ENCODE data around the gene PTPRN2. TPM values are rescaled to one million over a fixed set of nuclear protein-coding genes. Genes with fewer than 3 reads are reported as not detected.

PTPRN2 gene
- total RNA-seq, 2 experiments from 2014 or later = 0.70 TPM; not detected in 1

DNA sequence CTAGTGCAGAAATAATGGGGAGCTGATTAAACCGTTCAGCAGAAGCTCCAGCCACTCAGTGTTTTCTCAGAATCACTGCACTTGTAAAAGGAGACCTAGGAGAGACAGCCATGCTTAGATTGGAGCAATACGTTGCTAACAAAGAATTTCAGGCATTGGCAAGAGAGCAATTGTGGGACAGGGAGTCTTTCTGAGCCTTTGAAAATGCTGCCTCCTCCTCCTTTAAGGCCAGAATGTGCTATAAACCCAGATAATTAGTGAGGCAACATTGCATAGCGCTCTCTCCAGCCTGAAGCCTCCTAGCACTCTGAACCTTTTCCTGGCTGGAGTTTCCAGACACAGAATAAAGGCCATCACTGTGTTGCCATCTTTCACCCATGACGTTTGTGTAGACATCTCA lies 18.5 kb upstream of the PTPRN2 start:
- H3K36me3 ChIP-seq (ENCODE audit: insufficient read depth, low read length) = peaks cover 29% of the 10 kb centered on the region; the same call in 1 of the 2 replicates
- intact Hi-C loops (cut with micrococcal nuclease; ENCODE audit: unreplicated experiment) = no loop called here
- H4K20me1 ChIP-seq (ENCODE audit: insufficient read depth, low read length) = no peaks in the 10 kb centered on the region
- H3K9me3 ChIP-seq (ENCODE audit: low read length) = no peaks in the 10 kb centered on the region
- no peak overlapping the region for H3K4me3 ChIP-seq (ENCODE audit: low read depth, low read length, poor library complexity, severe bottlenecking)
- no peak overlapping the region for H2AFZ ChIP-seq (ENCODE audit: low read length)
- ChIA-PET POLR2A (interaction anchor here (1.5 kb wide), 1 partner anchor 10 kb away, joined by 3 read pairs; no protein-coding TSS in a partner anchor), CTCF (ENCODE audit: unreplicated experiment) (no interaction called here)
- H3K9me2 ChIP-seq (ENCODE audit: insufficient read depth, low read length) = no peaks in the 10 kb centered on the region
- TF ChIP-seq EZH2phosphoT487 (IDR thresholded peaks at IDR 0.05; ENCODE audit: borderline replicate concordance, low read depth, low read length) = no peak
- TF ChIP-seq, protein P1, sequence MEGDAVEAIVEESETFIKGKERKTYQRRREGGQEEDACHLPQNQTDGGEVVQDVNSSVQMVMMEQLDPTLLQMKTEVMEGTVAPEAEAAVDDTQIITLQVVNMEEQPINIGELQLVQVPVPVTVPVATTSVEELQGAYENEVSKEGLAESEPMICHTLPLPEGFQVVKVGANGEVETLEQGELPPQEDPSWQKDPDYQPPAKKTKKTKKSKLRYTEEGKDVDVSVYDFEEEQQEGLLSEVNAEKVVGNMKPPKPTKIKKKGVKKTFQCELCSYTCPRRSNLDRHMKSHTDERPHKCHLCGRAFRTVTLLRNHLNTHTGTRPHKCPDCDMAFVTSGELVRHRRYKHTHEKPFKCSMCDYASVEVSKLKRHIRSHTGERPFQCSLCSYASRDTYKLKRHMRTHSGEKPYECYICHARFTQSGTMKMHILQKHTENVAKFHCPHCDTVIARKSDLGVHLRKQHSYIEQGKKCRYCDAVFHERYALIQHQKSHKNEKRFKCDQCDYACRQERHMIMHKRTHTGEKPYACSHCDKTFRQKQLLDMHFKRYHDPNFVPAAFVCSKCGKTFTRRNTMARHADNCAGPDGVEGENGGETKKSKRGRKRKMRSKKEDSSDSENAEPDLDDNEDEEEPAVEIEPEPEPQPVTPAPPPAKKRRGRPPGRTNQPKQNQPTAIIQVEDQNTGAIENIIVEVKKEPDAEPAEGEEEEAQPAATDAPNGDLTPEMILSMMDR (conservative IDR thresholded peaks at IDR 0.05; ENCODE audit: low read length) = no peak
- H3K4me2 ChIP-seq (ENCODE audit: low read length) = no peak overlapping the region
- H3K79me2 ChIP-seq (ENCODE audit: insufficient read depth, low read depth, low read length) = no peaks in the 10 kb centered on the region
- H3K4me1 ChIP-seq (ENCODE audit: insufficient read depth, low read length, poor library complexity, severe bottlenecking) = no peaks in the 10 kb centered on the region
- no peak for DNase-seq (ENCODE audit: low spot score)
- BruUV-seq (replicated peaks) = no TSS peak
- H3K27ac ChIP-seq (ENCODE audit: low read depth, low read length, poor library complexity, severe bottlenecking) = no peak overlapping the region

DNA sequence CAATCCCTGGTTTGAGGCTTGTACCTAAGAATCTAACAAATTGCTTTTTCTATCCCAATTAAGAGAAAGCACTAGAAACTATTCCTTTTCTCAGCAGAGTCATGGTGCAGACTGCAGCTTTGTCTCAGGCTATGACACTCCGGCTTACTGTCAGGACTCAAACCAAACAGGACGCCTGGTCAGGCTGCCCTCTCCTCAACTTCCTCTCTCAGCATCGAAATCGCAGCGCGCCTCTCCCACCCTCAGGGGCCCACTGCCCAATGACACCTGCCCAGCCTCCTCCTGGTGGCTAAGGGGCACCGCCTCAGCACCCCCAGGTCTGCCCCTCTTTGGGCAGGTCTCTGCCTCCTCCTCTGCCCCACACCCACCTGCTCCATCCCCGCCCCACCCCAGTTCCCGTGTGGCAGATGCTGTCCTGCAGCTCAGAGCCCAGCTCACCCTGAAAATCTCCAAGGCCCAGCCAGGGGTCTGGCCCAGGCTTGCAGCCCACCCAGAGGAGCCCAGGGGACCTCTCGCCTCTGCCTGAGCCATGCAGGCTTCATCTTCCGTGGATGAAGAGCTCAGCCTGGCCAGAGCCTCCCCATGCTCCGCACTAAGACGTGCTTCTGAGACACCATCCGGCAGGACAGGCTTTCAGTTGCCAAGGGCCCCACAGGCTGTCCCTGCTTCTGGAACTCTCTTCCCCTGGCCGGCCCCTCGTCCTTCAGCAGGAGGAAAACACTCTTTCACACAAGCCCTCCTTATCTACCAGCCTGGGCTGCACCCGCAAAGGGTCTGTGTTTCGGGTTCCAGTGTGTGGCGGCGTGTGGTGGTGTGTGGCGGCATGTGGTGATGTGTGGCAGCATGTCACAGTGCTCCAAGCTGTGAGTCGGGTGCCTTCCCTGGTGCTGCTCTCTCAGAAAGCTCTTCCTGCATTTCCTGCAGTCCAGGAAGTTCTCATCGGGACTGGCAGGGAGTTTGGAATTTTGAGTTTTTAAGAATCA lies 16.4 kb upstream of the PTPRN2 start:
- H3K9me3 ChIP-seq (ENCODE audit: low read length) = no peaks in the 10 kb centered on the region
- ChIA-PET POLR2A (no interaction called here), CTCF (ENCODE audit: unreplicated experiment) (no interaction called here)
- intact Hi-C loops (cut with micrococcal nuclease; ENCODE audit: unreplicated experiment) = no loop called here
- H2AFZ ChIP-seq (ENCODE audit: low read length) = no peak overlapping the region
- no peak overlapping the region for H3K4me3 ChIP-seq (ENCODE audit: low read depth, low read length, poor library complexity, severe bottlenecking)
- TF ChIP-seq EZH2phosphoT487 (IDR thresholded peaks at IDR 0.05; ENCODE audit: borderline replicate concordance, low read depth, low read length) = no peak
- TF ChIP-seq, protein P1 (conservative IDR thresholded peaks at IDR 0.05; ENCODE audit: low read length) = no peak
- H3K36me3 ChIP-seq (ENCODE audit: insufficient read depth, low read length) = peaks cover 20% of the 10 kb centered on the region; the same call in 1 of the 2 replicates
- H3K4me2 ChIP-seq (ENCODE audit: low read length) = no peak overlapping the region
- no peak overlapping the region for H3K27ac ChIP-seq (ENCODE audit: low read depth, low read length, poor library complexity, severe bottlenecking)
- BruUV-seq (replicated peaks) = no TSS peak
- DNase-seq (ENCODE audit: low spot score) = no peak
- H3K79me2 ChIP-seq (ENCODE audit: insufficient read depth, low read depth, low read length) = no peaks in the 10 kb centered on the region
- H3K9me2 ChIP-seq (ENCODE audit: insufficient read depth, low read length) = no peaks in the 10 kb centered on the region
- no peaks in the 10 kb centered on the region for H3K4me1 ChIP-seq (ENCODE audit: insufficient read depth, low read length, poor library complexity, severe bottlenecking)
- no peaks in the 10 kb centered on the region for H4K20me1 ChIP-seq (ENCODE audit: insufficient read depth, low read length)

Measured in OCI-LY7 (cell line).